GM21529 (cell line): ENCODE data around the gene RGS14.
"Not testable (repeated sequence)": the region's sequence is repeated elsewhere in the genome, so short reads cannot be mapped to it uniquely, and the experiment has no call there.

Experiments
- ATAC-seq: cut with Tn5 transposase; IDR thresholded peaks from one replicate; pipeline ENCODE4 v1.9.1; 2021; ENCODE audit not compliant: unreplicated experiment

RGS14 gene

GRCh38 chr5:177399997-177400868 is 42.5 kb downstream of the RGS14 start, which contains the start of gene PFN3:
PFN3 (minus strand) TSS chr5:177400661; CDS start chr5:177400576, 85 bp downstream.
- no peak for ATAC-seq

GRCh38 chr5:177402271-177403043 is 44.7 kb downstream of the RGS14 start:
- no peak for ATAC-seq

- peak; percentile 26 for ATAC-seq
These were observed 45.5 kb downstream of the RGS14 start for GRCh38 chr5:177403102-177403791.

GRCh38 chr5:177403792-177404640 is 46.3 kb downstream of the RGS14 start:
- ATAC-seq, result peak; percentile 80

- ATAC-seq, result no peak
These were observed 47.0 kb downstream of the RGS14 start for GRCh38 chr5:177404641-177405179.

GRCh38 chr5:177405312-177405711 is 47.6 kb downstream of the RGS14 start:
- no peak for ATAC-seq

GRCh38 chr5:177405805-177406204 is 48.1 kb downstream of the RGS14 start:
- ATAC-seq, result no peak

- ATAC-seq, result no peak
These were observed 51.5 kb downstream of the RGS14 start, which contains the start of gene F12 for GRCh38 chr5:177409043-177409801. F12 (minus strand) TSS chr5:177409564; CDS start chr5:177409527, 37 bp downstream.

GRCh38 chr5:177410575-177410974 is 52.9 kb downstream of the RGS14 start:
- no peak for ATAC-seq

GRCh38 chr5:177412603-177413233 is 55.0 kb downstream of the RGS14 start:
- ATAC-seq, result peak; percentile 84

- ATAC-seq, result no peak
These were observed 56.8 kb downstream of the RGS14 start for GRCh38 chr5:177414481-177414880.

GRCh38 chr5:177417081-177417480 is 59.4 kb downstream of the RGS14 start:
- ATAC-seq, result not testable (repeated sequence)

GRCh38 chr5:177419046-177419445 is 61.3 kb downstream of the RGS14 start:
- no peak for ATAC-seq

GRCh38 chr5:177420472-177420871 is 62.7 kb downstream of the RGS14 start:
- not testable (repeated sequence) for ATAC-seq

GRCh38 chr5:177421062-177421798 is 63.5 kb downstream of the RGS14 start:
- no peak for ATAC-seq
